Neural cell (in vitro differentiated cells): ENCODE results near the gene FARSA.

Source experiments
- EP300 ChIP-seq: fragments of 450-650 bp; conservative IDR thresholded peaks from 2 replicates; pipeline ENCODE4 v1.6.1; 2014; ENCODE audit warnings: antibody characterized with exemption, mild to moderate bottlenecking, moderate library complexity; ENCODE audit not compliant: poor library complexity, severe bottlenecking
- MXI1 ChIP-seq: fragments of 450-650 bp; conservative IDR thresholded peaks from 2 replicates; pipeline ENCODE4 v1.6.1; 2014; ENCODE audit warnings: antibody characterized with exemption, mild to moderate bottlenecking; ENCODE audit not compliant: poor library complexity, severe bottlenecking
- POLR2AphosphoS5 ChIP-seq: IDR thresholded peaks from 2 replicates; pipeline ENCODE4 v1.6.1; 2012
- TAF1 ChIP-seq: IDR thresholded peaks from 2 replicates; pipeline ENCODE4 v1.6.1; 2012; ENCODE audit warnings: low read depth
- TF ChIP-seq, protein P1 (sequence below): IDR thresholded peaks from 2 replicates; pipeline ENCODE4 v1.6.1; 2012; ENCODE audit warnings: borderline replicate concordance
- TF ChIP-seq, protein P2 (sequence below): fragments of 450-650 bp; IDR thresholded peaks from 2 replicates; pipeline ENCODE4 v1.5.1; 2014; ENCODE audit warnings: antibody characterized with exemption, mild to moderate bottlenecking, moderate library complexity; ENCODE audit not compliant: poor library complexity, severe bottlenecking

- TF ChIP-seq POLR2AphosphoS5 (no peak), TAF1 (no peak), EP300 (no peak), MXI1 (no peak)
- TF ChIP-seq, protein P1, sequence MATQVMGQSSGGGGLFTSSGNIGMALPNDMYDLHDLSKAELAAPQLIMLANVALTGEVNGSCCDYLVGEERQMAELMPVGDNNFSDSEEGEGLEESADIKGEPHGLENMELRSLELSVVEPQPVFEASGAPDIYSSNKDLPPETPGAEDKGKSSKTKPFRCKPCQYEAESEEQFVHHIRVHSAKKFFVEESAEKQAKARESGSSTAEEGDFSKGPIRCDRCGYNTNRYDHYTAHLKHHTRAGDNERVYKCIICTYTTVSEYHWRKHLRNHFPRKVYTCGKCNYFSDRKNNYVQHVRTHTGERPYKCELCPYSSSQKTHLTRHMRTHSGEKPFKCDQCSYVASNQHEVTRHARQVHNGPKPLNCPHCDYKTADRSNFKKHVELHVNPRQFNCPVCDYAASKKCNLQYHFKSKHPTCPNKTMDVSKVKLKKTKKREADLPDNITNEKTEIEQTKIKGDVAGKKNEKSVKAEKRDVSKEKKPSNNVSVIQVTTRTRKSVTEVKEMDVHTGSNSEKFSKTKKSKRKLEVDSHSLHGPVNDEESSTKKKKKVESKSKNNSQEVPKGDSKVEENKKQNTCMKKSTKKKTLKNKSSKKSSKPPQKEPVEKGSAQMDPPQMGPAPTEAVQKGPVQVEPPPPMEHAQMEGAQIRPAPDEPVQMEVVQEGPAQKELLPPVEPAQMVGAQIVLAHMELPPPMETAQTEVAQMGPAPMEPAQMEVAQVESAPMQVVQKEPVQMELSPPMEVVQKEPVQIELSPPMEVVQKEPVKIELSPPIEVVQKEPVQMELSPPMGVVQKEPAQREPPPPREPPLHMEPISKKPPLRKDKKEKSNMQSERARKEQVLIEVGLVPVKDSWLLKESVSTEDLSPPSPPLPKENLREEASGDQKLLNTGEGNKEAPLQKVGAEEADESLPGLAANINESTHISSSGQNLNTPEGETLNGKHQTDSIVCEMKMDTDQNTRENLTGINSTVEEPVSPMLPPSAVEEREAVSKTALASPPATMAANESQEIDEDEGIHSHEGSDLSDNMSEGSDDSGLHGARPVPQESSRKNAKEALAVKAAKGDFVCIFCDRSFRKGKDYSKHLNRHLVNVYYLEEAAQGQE, result no peak
- TF ChIP-seq, protein P2, sequence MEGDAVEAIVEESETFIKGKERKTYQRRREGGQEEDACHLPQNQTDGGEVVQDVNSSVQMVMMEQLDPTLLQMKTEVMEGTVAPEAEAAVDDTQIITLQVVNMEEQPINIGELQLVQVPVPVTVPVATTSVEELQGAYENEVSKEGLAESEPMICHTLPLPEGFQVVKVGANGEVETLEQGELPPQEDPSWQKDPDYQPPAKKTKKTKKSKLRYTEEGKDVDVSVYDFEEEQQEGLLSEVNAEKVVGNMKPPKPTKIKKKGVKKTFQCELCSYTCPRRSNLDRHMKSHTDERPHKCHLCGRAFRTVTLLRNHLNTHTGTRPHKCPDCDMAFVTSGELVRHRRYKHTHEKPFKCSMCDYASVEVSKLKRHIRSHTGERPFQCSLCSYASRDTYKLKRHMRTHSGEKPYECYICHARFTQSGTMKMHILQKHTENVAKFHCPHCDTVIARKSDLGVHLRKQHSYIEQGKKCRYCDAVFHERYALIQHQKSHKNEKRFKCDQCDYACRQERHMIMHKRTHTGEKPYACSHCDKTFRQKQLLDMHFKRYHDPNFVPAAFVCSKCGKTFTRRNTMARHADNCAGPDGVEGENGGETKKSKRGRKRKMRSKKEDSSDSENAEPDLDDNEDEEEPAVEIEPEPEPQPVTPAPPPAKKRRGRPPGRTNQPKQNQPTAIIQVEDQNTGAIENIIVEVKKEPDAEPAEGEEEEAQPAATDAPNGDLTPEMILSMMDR, result no peak
Measured at GRCh38 chr19:12975221-12975741, 41.8 kb upstream of the FARSA start.
